Neural cell (in vitro differentiated cells): Measurements from ENCODE around the gene LGSN. TPM values are rescaled to one million over a fixed set of nuclear protein-coding genes. Genes with fewer than 3 reads are reported as not detected.

Source experiments
- H2AFZ ChIP-seq: fragments of 200-600, 300-800 bp; sonication (generic), shearing (Covaris generic); 2 replicates; pipeline ENCODE4 v1.6.0; 2014; ENCODE audit warnings: low read depth, mild to moderate bottlenecking, antibody characterized with exemption, low read length, moderate library complexity
- H3F3A ChIP-seq: fragments of 200-600 bp; shearing (Covaris generic); 2 replicates; pipeline ENCODE4 v1.6.1; 2016; ENCODE audit warnings: mild to moderate bottlenecking, moderate library complexity, mixed read lengths, antibody characterized with exemption, low read length; ENCODE audit not compliant: insufficient read depth, poor library complexity, severe bottlenecking
- H3K27ac ChIP-seq: fragments of 200-600, 300-800 bp; sonication (generic), shearing (Covaris generic); 2 replicates; pipeline ENCODE4 v1.5.1; 2014; ENCODE audit warnings: mild to moderate bottlenecking, low read length, moderate library complexity
- H3K27me3 ChIP-seq: fragments of 300-800, 200-600 bp; sonication (generic), shearing (Covaris generic); 2 replicates; pipeline ENCODE4 v1.6.0; 2014; ENCODE audit warnings: mild to moderate bottlenecking, low read depth, low read length, moderate library complexity; ENCODE audit not compliant: insufficient read depth
- H3K36me3 ChIP-seq: fragments of 300-800, 200-600 bp; sonication (generic), shearing (Covaris generic); 2 replicates; pipeline ENCODE4 v1.5.1; 2014; ENCODE audit warnings: mild to moderate bottlenecking, antibody characterized with exemption, low read length, moderate library complexity; ENCODE audit not compliant: insufficient read depth
- H3K4me2 ChIP-seq: fragments of 300-800, 200-600 bp; sonication (generic), shearing (Covaris generic); 2 replicates; pipeline ENCODE4 v1.6.0; 2014; ENCODE audit warnings: mild to moderate bottlenecking, low read length
- H3K4me3 ChIP-seq: fragments of 300-800, 200-600 bp; sonication (generic), shearing (Covaris generic); 2 replicates; pipeline ENCODE4 v1.5.1; 2014; ENCODE audit warnings: mild to moderate bottlenecking, low read length, moderate library complexity
- H3K79me2 ChIP-seq: fragments of 200-600 bp; shearing (Covaris generic); replicated peaks from 2 replicates; pipeline ENCODE4 v1.6.0; 2014; ENCODE audit warnings: mild to moderate bottlenecking, low read length, moderate library complexity; ENCODE audit not compliant: insufficient read depth
- H3K9ac ChIP-seq: fragments of 300-800, 200-600 bp; sonication (generic), shearing (Covaris generic); 2 replicates; pipeline ENCODE4 v1.6.1; 2016; ENCODE audit warnings: mild to moderate bottlenecking, low read length, mixed read lengths
- H3K9me2 ChIP-seq: fragments of 200-600 bp; shearing (Covaris generic); 2 replicates; pipeline ENCODE4 v1.6.1; 2016; ENCODE audit warnings: mild to moderate bottlenecking, low read length, mixed read lengths; ENCODE audit not compliant: insufficient read depth
- H3K9me3 ChIP-seq: fragments of 200-600, 300-800 bp; sonication (generic), shearing (Covaris generic); 2 replicates; pipeline ENCODE4 v1.6.1; 2016; ENCODE audit warnings: mild to moderate bottlenecking, mixed run types, low read length, moderate library complexity, mixed read lengths
- H4K20me1 ChIP-seq: fragments of 200-600 bp; shearing (Covaris generic); 2 replicates; pipeline ENCODE4 v1.6.1; 2016; ENCODE audit warnings: mild to moderate bottlenecking, mixed run types; ENCODE audit not compliant: insufficient read depth
- CTCF ChIP-seq: fragments of 450-650 bp; IDR thresholded peaks from 2 replicates; pipeline ENCODE4 v1.5.1; 2014; ENCODE audit warnings: antibody characterized with exemption, mild to moderate bottlenecking, moderate library complexity; ENCODE audit not compliant: poor library complexity, severe bottlenecking
- EP300 ChIP-seq: fragments of 450-650 bp; conservative IDR thresholded peaks from 2 replicates; pipeline ENCODE4 v1.6.1; 2014; ENCODE audit warnings: antibody characterized with exemption, mild to moderate bottlenecking, moderate library complexity; ENCODE audit not compliant: poor library complexity, severe bottlenecking
- EZH2 ChIP-seq: fragments of 200-600, 300-800 bp; shearing (Covaris generic), sonication (generic); IDR thresholded peaks from 2 replicates; pipeline ENCODE4 v1.6.1; 2014; ENCODE audit warnings: antibody characterized with exemption, low read length, borderline replicate concordance, mild to moderate bottlenecking; ENCODE audit not compliant: insufficient read depth, poor library complexity, severe bottlenecking
- MXI1 ChIP-seq: fragments of 450-650 bp; conservative IDR thresholded peaks from 2 replicates; pipeline ENCODE4 v1.6.1; 2014; ENCODE audit warnings: antibody characterized with exemption, mild to moderate bottlenecking; ENCODE audit not compliant: poor library complexity, severe bottlenecking
- POLR2AphosphoS5 ChIP-seq: IDR thresholded peaks from 2 replicates; pipeline ENCODE4 v1.6.1; 2012
- RAD21 ChIP-seq: fragments of 450-650 bp; conservative IDR thresholded peaks from 2 replicates; pipeline ENCODE4 v1.6.1; 2014; ENCODE audit warnings: antibody characterized with exemption, mild to moderate bottlenecking, moderate library complexity
- SMC3 ChIP-seq: fragments of 450-650 bp; conservative IDR thresholded peaks from 2 replicates; pipeline ENCODE4 v1.6.1; 2014; ENCODE audit warnings: antibody characterized with exemption, mild to moderate bottlenecking, moderate library complexity; ENCODE audit not compliant: poor library complexity
- TAF1 ChIP-seq: IDR thresholded peaks from 2 replicates; pipeline ENCODE4 v1.6.1; 2012; ENCODE audit warnings: low read depth
- polyA plus RNA-seq: library from polyadenylated mRNA; depleted of rRNA; stranded (reverse); fragments of >200 nt; gene quantifications from 2 replicates; pipeline ENCODE4 v1.2.3, GENCODE V29; 2014
- TF ChIP-seq, protein P1 (sequence below): IDR thresholded peaks from 2 replicates; pipeline ENCODE4 v1.6.1; 2012; ENCODE audit warnings: borderline replicate concordance

The LGSN gene
- polyA plus RNA-seq, 1 donor from 2014 or later: not detected

GRCh38 chr6:63267828-63268227, 52.0 kb downstream of the LGSN start:
- H3K4me2 ChIP-seq: no peak overlapping the region
- no peak overlapping the region for H3K4me3 ChIP-seq
- no peaks in the 10 kb centered on the region for H3K9me2 ChIP-seq
- no peaks in the 10 kb centered on the region for H3F3A ChIP-seq
- H3K36me3 ChIP-seq: no peaks in the 10 kb centered on the region
- no peaks in the 10 kb centered on the region for H4K20me1 ChIP-seq
- no peak overlapping the region for H3K27ac ChIP-seq
- no peak overlapping the region for H2AFZ ChIP-seq
- H3K79me2 ChIP-seq: no peaks in the 10 kb centered on the region
- H3K27me3 ChIP-seq: no peaks in the 10 kb centered on the region
- H3K9me3 ChIP-seq: no peaks in the 10 kb centered on the region
- H3K9ac ChIP-seq: no peak overlapping the region
- TF ChIP-seq TAF1 (no peak), RAD21 (no peak)

GRCh38 chr6:63267046-63267445, 52.7 kb downstream of the LGSN start:
- no peaks in the 10 kb centered on the region for H3K9me2 ChIP-seq
- no peaks in the 10 kb centered on the region for H3K27me3 ChIP-seq
- H3K9ac ChIP-seq: no peak overlapping the region
- H4K20me1 ChIP-seq: no peaks in the 10 kb centered on the region
- TF ChIP-seq RAD21 (no peak), MXI1 (no peak), EZH2 (no peak), POLR2AphosphoS5 (no peak), EP300 (no peak), SMC3 (no peak)
- TF ChIP-seq, protein P1, sequence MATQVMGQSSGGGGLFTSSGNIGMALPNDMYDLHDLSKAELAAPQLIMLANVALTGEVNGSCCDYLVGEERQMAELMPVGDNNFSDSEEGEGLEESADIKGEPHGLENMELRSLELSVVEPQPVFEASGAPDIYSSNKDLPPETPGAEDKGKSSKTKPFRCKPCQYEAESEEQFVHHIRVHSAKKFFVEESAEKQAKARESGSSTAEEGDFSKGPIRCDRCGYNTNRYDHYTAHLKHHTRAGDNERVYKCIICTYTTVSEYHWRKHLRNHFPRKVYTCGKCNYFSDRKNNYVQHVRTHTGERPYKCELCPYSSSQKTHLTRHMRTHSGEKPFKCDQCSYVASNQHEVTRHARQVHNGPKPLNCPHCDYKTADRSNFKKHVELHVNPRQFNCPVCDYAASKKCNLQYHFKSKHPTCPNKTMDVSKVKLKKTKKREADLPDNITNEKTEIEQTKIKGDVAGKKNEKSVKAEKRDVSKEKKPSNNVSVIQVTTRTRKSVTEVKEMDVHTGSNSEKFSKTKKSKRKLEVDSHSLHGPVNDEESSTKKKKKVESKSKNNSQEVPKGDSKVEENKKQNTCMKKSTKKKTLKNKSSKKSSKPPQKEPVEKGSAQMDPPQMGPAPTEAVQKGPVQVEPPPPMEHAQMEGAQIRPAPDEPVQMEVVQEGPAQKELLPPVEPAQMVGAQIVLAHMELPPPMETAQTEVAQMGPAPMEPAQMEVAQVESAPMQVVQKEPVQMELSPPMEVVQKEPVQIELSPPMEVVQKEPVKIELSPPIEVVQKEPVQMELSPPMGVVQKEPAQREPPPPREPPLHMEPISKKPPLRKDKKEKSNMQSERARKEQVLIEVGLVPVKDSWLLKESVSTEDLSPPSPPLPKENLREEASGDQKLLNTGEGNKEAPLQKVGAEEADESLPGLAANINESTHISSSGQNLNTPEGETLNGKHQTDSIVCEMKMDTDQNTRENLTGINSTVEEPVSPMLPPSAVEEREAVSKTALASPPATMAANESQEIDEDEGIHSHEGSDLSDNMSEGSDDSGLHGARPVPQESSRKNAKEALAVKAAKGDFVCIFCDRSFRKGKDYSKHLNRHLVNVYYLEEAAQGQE: no peak
- H3K27ac ChIP-seq: no peak overlapping the region
- no peaks in the 10 kb centered on the region for H3K79me2 ChIP-seq
- no peak overlapping the region for H2AFZ ChIP-seq
- H3K9me3 ChIP-seq: no peaks in the 10 kb centered on the region
- H3K4me2 ChIP-seq: no peak overlapping the region
- no peaks in the 10 kb centered on the region for H3F3A ChIP-seq
- H3K4me3 ChIP-seq: no peak overlapping the region
- H3K36me3 ChIP-seq: no peaks in the 10 kb centered on the region

DNA sequence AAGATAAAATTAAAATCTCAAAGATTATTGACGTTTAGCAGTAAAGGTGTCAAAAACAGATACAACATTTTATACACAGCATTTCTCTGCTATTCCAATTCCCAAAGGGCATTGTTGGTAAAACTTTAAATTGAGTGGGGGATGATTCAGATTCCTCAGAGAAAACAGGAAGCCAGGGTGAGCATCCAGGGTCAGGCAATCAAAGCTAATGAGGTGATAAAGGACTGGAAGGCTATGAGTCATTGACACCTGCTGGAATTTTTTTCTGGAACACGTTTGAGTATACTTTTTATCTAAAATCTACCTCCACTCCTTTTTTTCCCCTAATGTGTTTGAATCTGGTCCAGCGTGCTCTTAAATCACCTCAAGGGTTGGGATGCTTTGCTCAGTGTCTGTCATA, 56.3 kb downstream of the LGSN start:
- TF ChIP-seq SMC3 (no peak), EZH2 (no peak), TAF1 (no peak), MXI1 (no peak), CTCF (no peak), RAD21 (no peak), EP300 (no peak), POLR2AphosphoS5 (no peak)
- TF ChIP-seq, protein P1: no peak
- Histone ChIP-seq H3K27ac (no peak overlapping the region), H3K4me3 (no peak overlapping the region), H2AFZ (no peak overlapping the region), H3K9ac (no peak overlapping the region), H3K4me2 (no peak overlapping the region), H3K27me3 (no peaks in the 10 kb centered on the region), H3K36me3 (no peaks in the 10 kb centered on the region), H3K9me2 (no peaks in the 10 kb centered on the region), H3K9me3 (no peaks in the 10 kb centered on the region), H4K20me1 (no peaks in the 10 kb centered on the region), H3F3A (no peaks in the 10 kb centered on the region), H3K79me2 (no peaks in the 10 kb centered on the region)
